ENCODE data around the gene MYD88. TPM values are rescaled to one million over a fixed set of nuclear protein-coding genes. Genes with fewer than 3 reads are reported as not detected.

MYD88 gene
- total RNA-seq, 1 donor from 2014 or later: 32.0 TPM

- H3K4me3 Mint-ChIP-seq: no peak overlapping the region
- intact Hi-C loops (cut with micrococcal nuclease): loop anchor here (1.0 kb wide), 2 partner anchors 228 to 362 kb away; partner anchors contain the start of gene XYLB
- H3K36me3 Mint-ChIP-seq (ENCODE audit: low read depth): peaks cover 22% of the 10 kb centered on the region
- no peaks in the 10 kb centered on the region for H3K27me3 Mint-ChIP-seq
- no peak overlapping the region for H3K27ac Mint-ChIP-seq
- peaks cover 9% of the 10 kb centered on the region for H3K4me1 Mint-ChIP-seq
- peak; percentile 92 for DNase-seq
- no peaks in the 10 kb centered on the region for H3K9me3 Mint-ChIP-seq
Observed at GRCh38 chr3:38117748-38118420, 20.6 kb upstream of the MYD88 start.

- Mint-ChIP-seq H3K36me3 (ENCODE audit: low read depth) (peaks cover 27% of the 10 kb centered on the region), H3K4me3 (no peak overlapping the region), H3K27me3 (no peaks in the 10 kb centered on the region), H3K4me1 (peaks cover 9% of the 10 kb centered on the region), H3K27ac (no peak overlapping the region), H3K9me3 (no peaks in the 10 kb centered on the region)
- intact Hi-C loops (cut with micrococcal nuclease): loop anchor here (1.0 kb wide), 2 partner anchors 228 to 362 kb away; partner anchors contain the start of gene XYLB
- DNase-seq: no peak
Observed at GRCh38 chr3:38118421-38119247, 19.8 kb upstream of the MYD88 start.

GRCh38 chr3:38119248-38119544, 19.3 kb upstream of the MYD88 start:
- Mint-ChIP-seq H3K9me3 (no peaks in the 10 kb centered on the region), H3K27me3 (no peaks in the 10 kb centered on the region), H3K4me1 (peaks cover 9% of the 10 kb centered on the region), H3K27ac (no peak overlapping the region), H3K4me3 (no peak overlapping the region), H3K36me3 (ENCODE audit: low read depth) (peaks cover 27% of the 10 kb centered on the region)
- no peak for DNase-seq
- intact Hi-C loops (cut with micrococcal nuclease): no loop called here

GRCh38 chr3:38119821-38120692, 18.4 kb upstream of the MYD88 start:
- Mint-ChIP-seq H3K9me3 (no peaks in the 10 kb centered on the region), H3K27ac (no peak overlapping the region), H3K4me3 (no peak overlapping the region), H3K4me1 (peaks cover 9% of the 10 kb centered on the region), H3K27me3 (no peaks in the 10 kb centered on the region), H3K36me3 (ENCODE audit: low read depth) (peaks cover 31% of the 10 kb centered on the region)
- intact Hi-C loops (cut with micrococcal nuclease): no loop called here
- DNase-seq: no peak

- Mint-ChIP-seq H3K27me3 (no peaks in the 10 kb centered on the region), H3K4me3 (no peak overlapping the region), H3K9me3 (no peaks in the 10 kb centered on the region), H3K36me3 (ENCODE audit: low read depth) (peaks cover 39% of the 10 kb centered on the region), H3K27ac (peak overlapping the region; percentile 34), H3K4me1 (peaks cover 8% of the 10 kb centered on the region)
- DNase-seq: no peak
- intact Hi-C loops (cut with micrococcal nuclease): no loop called here
Observed at GRCh38 chr3:38120693-38121450, 17.6 kb upstream of the MYD88 start.

GRCh38 chr3:38121451-38121831, 17.0 kb upstream of the MYD88 start:
- no peak for DNase-seq
- H3K9me3 Mint-ChIP-seq: no peaks in the 10 kb centered on the region
- H3K27me3 Mint-ChIP-seq: no peaks in the 10 kb centered on the region
- no peak overlapping the region for H3K27ac Mint-ChIP-seq
- intact Hi-C loops (cut with micrococcal nuclease): no loop called here
- H3K4me1 Mint-ChIP-seq: peaks cover 7% of the 10 kb centered on the region
- H3K4me3 Mint-ChIP-seq: no peak overlapping the region
- peaks cover 42% of the 10 kb centered on the region for H3K36me3 Mint-ChIP-seq (ENCODE audit: low read depth)

GRCh38 chr3:38121832-38122461, 16.5 kb upstream of the MYD88 start:
- H3K27me3 Mint-ChIP-seq: no peaks in the 10 kb centered on the region
- H3K27ac Mint-ChIP-seq: no peak overlapping the region
- no peaks in the 10 kb centered on the region for H3K9me3 Mint-ChIP-seq
- H3K4me1 Mint-ChIP-seq: peaks cover 7% of the 10 kb centered on the region
- H3K4me3 Mint-ChIP-seq: no peak overlapping the region
- intact Hi-C loops (cut with micrococcal nuclease): no loop called here
- DNase-seq: no peak
- peaks cover 45% of the 10 kb centered on the region for H3K36me3 Mint-ChIP-seq (ENCODE audit: low read depth)

- no peaks in the 10 kb centered on the region for H3K9me3 Mint-ChIP-seq
- no peak overlapping the region for H3K4me3 Mint-ChIP-seq
- no peaks in the 10 kb centered on the region for H3K27me3 Mint-ChIP-seq
- intact Hi-C loops (cut with micrococcal nuclease): no loop called here
- DNase-seq: no peak
- H3K4me1 Mint-ChIP-seq: peaks cover 7% of the 10 kb centered on the region
- no peak overlapping the region for H3K27ac Mint-ChIP-seq
- H3K36me3 Mint-ChIP-seq (ENCODE audit: low read depth): peaks cover 54% of the 10 kb centered on the region
Observed at GRCh38 chr3:38122712-38123290, 15.7 kb upstream of the MYD88 start.

- peaks cover 4% of the 10 kb centered on the region for H3K4me1 Mint-ChIP-seq
- H3K36me3 Mint-ChIP-seq (ENCODE audit: low read depth): peaks cover 57% of the 10 kb centered on the region
- no peaks in the 10 kb centered on the region for H3K9me3 Mint-ChIP-seq
- intact Hi-C loops (cut with micrococcal nuclease): no loop called here
- H3K27ac Mint-ChIP-seq: no peak overlapping the region
- H3K4me3 Mint-ChIP-seq: no peak overlapping the region
- no peak for DNase-seq
- no peaks in the 10 kb centered on the region for H3K27me3 Mint-ChIP-seq
Observed at GRCh38 chr3:38124324-38125122, 13.9 kb upstream of the MYD88 start.

GRCh38 chr3:38125305-38126120, 12.9 kb upstream of the MYD88 start:
- H3K4me3 Mint-ChIP-seq: no peak overlapping the region
- H3K27ac Mint-ChIP-seq: peak overlapping the region; percentile 58
- H3K9me3 Mint-ChIP-seq: no peaks in the 10 kb centered on the region
- DNase-seq: no peak
- H3K36me3 Mint-ChIP-seq (ENCODE audit: low read depth): peaks cover 60% of the 10 kb centered on the region
- H3K27me3 Mint-ChIP-seq: no peaks in the 10 kb centered on the region
- intact Hi-C loops (cut with micrococcal nuclease): no loop called here
- peaks cover 4% of the 10 kb centered on the region for H3K4me1 Mint-ChIP-seq

- no peak overlapping the region for H3K4me3 Mint-ChIP-seq
- no peak overlapping the region for H3K27ac Mint-ChIP-seq
- no peak for DNase-seq
- intact Hi-C loops (cut with micrococcal nuclease): no loop called here
- H3K4me1 Mint-ChIP-seq: peaks cover 6% of the 10 kb centered on the region
- H3K9me3 Mint-ChIP-seq: no peaks in the 10 kb centered on the region
- no peaks in the 10 kb centered on the region for H3K27me3 Mint-ChIP-seq
- peaks cover 61% of the 10 kb centered on the region for H3K36me3 Mint-ChIP-seq (ENCODE audit: low read depth)
Observed at GRCh38 chr3:38126121-38126892, 12.2 kb upstream of the MYD88 start.
